ENCODE results near the gene WDR13.

- TF ChIP-seq CTCF (IDR thresholded peaks at IDR 0.05) (no peak), POLR2AphosphoS5 (IDR thresholded peaks at IDR 0.05) (no peak), POLR2A (IDR thresholded peaks at IDR 0.05) (no peak), EP300 (IDR thresholded peaks at IDR 0.05) (no peak)
These were observed 51.8 kb downstream of the WDR13 start for GRCh38 chrX:48649102-48649501.

Measured in sigmoid colon (tissue), 4 donors.